ENCODE measurements around the gene AHSP. TPM values are rescaled to one million over a fixed set of nuclear protein-coding genes. Genes with fewer than 3 reads are reported as not detected.

AHSP gene
- polyA plus RNA-seq, 4 donors: 1.9 TPM; not detected in 3

DNA sequence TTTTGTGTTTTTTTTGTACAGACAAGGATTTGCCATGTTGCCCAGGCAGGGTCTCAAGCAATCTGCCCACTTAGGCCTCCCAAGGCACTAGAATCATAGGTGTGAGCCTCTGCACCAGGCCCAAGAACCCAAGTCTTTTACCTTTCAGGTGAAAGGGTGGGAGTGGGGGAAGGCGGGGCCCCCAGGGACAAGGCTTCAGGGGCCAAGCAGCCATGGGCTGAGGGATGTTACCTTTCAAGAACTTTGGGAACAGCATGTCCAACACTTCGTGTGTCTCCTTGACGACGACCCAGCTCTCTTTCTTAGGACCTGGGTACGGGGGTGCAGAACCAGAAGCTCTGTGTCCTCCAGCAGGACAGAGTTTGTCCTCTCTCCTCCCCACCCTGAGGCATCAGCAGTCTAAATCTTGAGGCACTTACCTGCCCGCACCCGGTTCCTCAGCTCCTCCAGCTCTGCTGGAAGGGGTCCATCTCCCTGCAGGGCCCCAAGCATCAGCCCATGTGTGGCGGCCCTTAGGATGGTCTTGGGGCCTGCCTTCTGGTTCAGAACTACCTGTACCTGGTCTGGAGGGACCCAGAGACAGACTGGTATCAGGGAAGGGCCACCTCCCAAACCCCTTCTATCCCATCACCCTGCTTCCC is 35.8 kb upstream of the AHSP start:
- H3K36me3 ChIP-seq (ENCODE audit: control insufficient read depth in 3 of 3, insufficient read depth in 2 of 3, low read depth in 1 of 3, low read length in 3 of 3): peaks cover 6 to 66% (median 8%) of the 10 kb centered on the region in 3 donors
- no peak for DNase-seq

DNA sequence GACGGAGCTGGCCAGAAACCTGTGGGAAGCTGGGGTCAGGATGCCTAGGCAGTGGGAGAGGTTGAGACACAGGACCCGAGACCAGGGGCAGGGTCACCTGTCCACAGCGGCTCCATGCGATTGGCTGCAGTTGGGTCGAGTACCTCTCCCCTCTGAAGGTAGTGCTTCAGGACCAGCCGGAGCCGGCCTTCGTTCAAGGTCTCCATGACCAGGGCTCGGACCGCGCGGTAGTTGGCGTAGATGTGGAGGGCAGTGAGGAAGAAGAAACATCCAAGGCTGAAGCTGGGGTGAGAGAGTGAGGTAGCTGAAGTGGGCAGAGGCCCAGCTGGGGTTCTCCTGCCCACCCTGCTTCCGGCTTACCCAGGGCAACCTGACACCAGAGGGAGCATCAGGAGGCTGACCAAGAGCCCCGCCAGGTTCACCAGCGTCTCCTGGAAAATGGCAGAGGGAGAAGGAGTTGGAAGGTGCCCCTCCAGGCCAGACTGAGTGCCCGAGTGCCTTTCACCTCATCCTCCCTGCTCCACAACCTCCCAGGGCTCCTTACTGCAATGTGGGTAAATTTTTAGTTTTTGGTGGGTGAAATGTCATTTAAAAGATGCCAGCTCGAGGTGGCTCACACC is 34.1 kb upstream of the AHSP start:
- WGBS, 3 donors: 93 to 95% (median 94%) methylated on average over 16 to 18 of the region's 18 CpGs

More for the DNA sequence above, 35.8 kb upstream of the AHSP start:
- no peaks in the 10 kb centered on the region for H3K27me3 ChIP-seq (ENCODE audit: control insufficient read depth in 3 of 3, insufficient read depth in 3 of 3, low read length in 3 of 3)
- peaks cover 0 to 3% (median 2%) of the 10 kb centered on the region in 3 donors for H3K4me1 ChIP-seq (ENCODE audit: control insufficient read depth in 3 of 3, insufficient read depth in 2 of 3, low read depth in 1 of 3, low read length in 2 of 3)
- H3K9me3 ChIP-seq (ENCODE audit: control insufficient read depth in 2 of 2, insufficient read depth in 1 of 2, low read depth in 1 of 2, low read length in 1 of 2): no peaks in the 10 kb centered on the region
- WGBS, 3 donors: 92 to 96% (median 95%) methylated on average over 8 of the region's 8 CpGs
- no peak overlapping the region for H3K27ac ChIP-seq (ENCODE audit: low read depth in 1 of 3, low read length in 2 of 3)
- no peak for FAIRE-seq
- no peak overlapping the region for H3K4me3 ChIP-seq (ENCODE audit: low read depth in 1 of 3, low read length in 3 of 3)

DNA sequence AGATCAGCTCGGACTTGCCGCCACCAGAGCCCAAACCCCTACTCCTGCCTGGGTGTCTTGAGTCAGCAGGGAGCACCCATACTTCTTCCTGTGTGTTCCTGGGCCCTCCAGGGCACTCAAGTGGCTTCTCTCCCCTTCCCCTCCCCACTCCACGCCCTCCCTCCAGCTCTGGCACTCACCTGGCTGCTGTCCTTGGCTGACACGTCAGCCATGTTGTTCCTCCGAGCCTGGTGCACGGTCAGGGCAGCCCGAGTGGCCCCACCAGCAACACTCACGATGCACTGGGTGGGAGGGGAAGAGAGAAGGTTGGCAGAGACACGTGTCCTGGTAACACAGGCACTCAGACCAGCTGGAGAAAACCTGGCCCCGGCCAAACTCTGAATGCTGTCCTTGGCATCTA is 31.0 kb upstream of the AHSP start:
- H3K4me1 ChIP-seq (ENCODE audit: control insufficient read depth in 3 of 3, insufficient read depth in 2 of 3, low read depth in 1 of 3, low read length in 2 of 3): no peaks in the 10 kb centered on the region
- H3K27me3 ChIP-seq (ENCODE audit: control insufficient read depth in 3 of 3, insufficient read depth in 3 of 3, low read length in 3 of 3): no peaks in the 10 kb centered on the region
- DNase-seq (no peak), FAIRE-seq (no peak)
- no peak overlapping the region for H3K4me3 ChIP-seq (ENCODE audit: low read depth in 1 of 3, low read length in 3 of 3)
- no peak overlapping the region for H3K27ac ChIP-seq (ENCODE audit: low read depth in 1 of 3, low read length in 2 of 3)
- peaks cover 10 to 81% (median 18%) of the 10 kb centered on the region in 3 donors for H3K36me3 ChIP-seq (ENCODE audit: control insufficient read depth in 3 of 3, insufficient read depth in 2 of 3, low read depth in 1 of 3, low read length in 3 of 3)
- 78 to 92% (median 91%) methylated on average over 10 of the region's 10 CpGs for WGBS, 3 donors
- no peaks in the 10 kb centered on the region for H3K9me3 ChIP-seq (ENCODE audit: control insufficient read depth in 2 of 2, insufficient read depth in 1 of 2, low read depth in 1 of 2, low read length in 1 of 2)

More for the DNA sequence above, 34.1 kb upstream of the AHSP start:
- Histone ChIP-seq H3K36me3 (ENCODE audit: control insufficient read depth in 3 of 3, insufficient read depth in 2 of 3, low read depth in 1 of 3, low read length in 3 of 3) (peaks cover 6 to 83% (median 12%) of the 10 kb centered on the region in 3 donors), H3K27me3 (ENCODE audit: control insufficient read depth in 3 of 3, insufficient read depth in 3 of 3, low read length in 3 of 3) (no peaks in the 10 kb centered on the region), H3K27ac (ENCODE audit: low read depth in 1 of 3, low read length in 2 of 3) (no peak overlapping the region), H3K4me3 (ENCODE audit: low read depth in 1 of 3, low read length in 3 of 3) (no peak overlapping the region), H3K9me3 (ENCODE audit: control insufficient read depth in 2 of 2, insufficient read depth in 1 of 2, low read depth in 1 of 2, low read length in 1 of 2) (no peaks in the 10 kb centered on the region), H3K4me1 (ENCODE audit: control insufficient read depth in 3 of 3, insufficient read depth in 2 of 3, low read depth in 1 of 3, low read length in 2 of 3) (no peaks in the 10 kb centered on the region)
- DNase-seq (no peak), FAIRE-seq (no peak)

DNA sequence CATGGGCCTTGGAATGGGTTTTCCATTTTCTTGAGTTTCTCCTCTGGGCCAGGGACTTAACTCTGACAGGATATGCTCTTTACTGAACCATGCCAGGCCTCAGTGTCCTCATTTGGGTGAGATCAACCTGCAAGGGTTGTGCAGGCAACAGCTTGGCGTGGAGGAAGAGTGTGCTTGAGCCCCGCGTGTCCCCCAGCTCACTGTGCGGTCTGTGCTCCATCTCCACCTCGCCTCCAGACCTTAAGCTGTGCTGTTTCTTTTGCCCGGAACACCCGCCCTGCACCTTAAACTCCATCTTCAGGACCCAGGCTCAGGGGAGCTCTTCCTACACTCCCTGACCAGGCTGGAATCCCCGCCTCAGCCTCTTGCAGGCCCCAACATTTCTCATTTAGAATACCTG is 29.2 kb upstream of the AHSP start:
- Histone ChIP-seq H3K9me3 (ENCODE audit: control insufficient read depth in 2 of 2, insufficient read depth in 1 of 2, low read depth in 1 of 2, low read length in 1 of 2) (no peaks in the 10 kb centered on the region), H3K27ac (ENCODE audit: low read depth in 1 of 3, low read length in 2 of 3) (no peak overlapping the region), H3K36me3 (ENCODE audit: control insufficient read depth in 3 of 3, insufficient read depth in 2 of 3, low read depth in 1 of 3, low read length in 3 of 3) (peaks cover 10 to 63% (median 12%) of the 10 kb centered on the region in 3 donors), H3K27me3 (ENCODE audit: control insufficient read depth in 3 of 3, insufficient read depth in 3 of 3, low read length in 3 of 3) (no peaks in the 10 kb centered on the region), H3K4me1 (ENCODE audit: control insufficient read depth in 3 of 3, insufficient read depth in 2 of 3, low read depth in 1 of 3, low read length in 2 of 3) (no peaks in the 10 kb centered on the region), H3K4me3 (ENCODE audit: low read depth in 1 of 3, low read length in 3 of 3) (no peak overlapping the region)
- no peak for FAIRE-seq
- DNase-seq: no peak
- WGBS, 3 donors: 98 to 99% (median 99%) methylated on average over 8 of the region's 8 CpGs

DNA sequence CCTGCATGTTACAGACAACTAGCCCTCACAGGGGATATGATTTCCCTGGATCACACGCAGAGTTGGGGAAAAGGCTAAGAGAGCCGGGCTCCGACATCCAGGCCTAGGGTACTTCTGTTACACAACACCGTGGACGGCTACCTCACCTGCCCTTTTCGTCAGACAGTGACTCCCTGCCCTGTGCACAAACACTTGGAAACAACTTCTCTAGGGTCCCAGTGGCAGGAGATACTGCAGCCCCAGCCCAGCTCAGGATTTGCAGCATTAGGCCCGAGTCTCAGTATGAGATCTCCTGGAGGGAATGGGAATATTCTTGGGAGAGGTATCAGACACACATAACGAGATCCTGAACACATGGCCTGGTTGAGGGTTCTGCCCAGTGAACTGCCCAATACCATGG is 27.8 kb upstream of the AHSP start:
- H3K27ac ChIP-seq (ENCODE audit: low read depth in 1 of 3, low read length in 2 of 3): no peak overlapping the region
- DNase-seq (no peak), FAIRE-seq (no peak)
- WGBS, 3 donors: 94 to 96% (median 95%) methylated on average over 8 of the region's 8 CpGs
- no peaks in the 10 kb centered on the region for H3K4me1 ChIP-seq (ENCODE audit: control insufficient read depth in 3 of 3, insufficient read depth in 2 of 3, low read depth in 1 of 3, low read length in 2 of 3)
- H3K27me3 ChIP-seq (ENCODE audit: control insufficient read depth in 3 of 3, insufficient read depth in 3 of 3, low read length in 3 of 3): no peaks in the 10 kb centered on the region
- peaks cover 10 to 53% (median 10%) of the 10 kb centered on the region in 3 donors for H3K36me3 ChIP-seq (ENCODE audit: control insufficient read depth in 3 of 3, insufficient read depth in 2 of 3, low read depth in 1 of 3, low read length in 3 of 3)
- H3K4me3 ChIP-seq (ENCODE audit: low read depth in 1 of 3, low read length in 3 of 3): no peak overlapping the region
- H3K9me3 ChIP-seq (ENCODE audit: control insufficient read depth in 2 of 2, insufficient read depth in 1 of 2, low read depth in 1 of 2, low read length in 1 of 2): no peaks in the 10 kb centered on the region

DNA sequence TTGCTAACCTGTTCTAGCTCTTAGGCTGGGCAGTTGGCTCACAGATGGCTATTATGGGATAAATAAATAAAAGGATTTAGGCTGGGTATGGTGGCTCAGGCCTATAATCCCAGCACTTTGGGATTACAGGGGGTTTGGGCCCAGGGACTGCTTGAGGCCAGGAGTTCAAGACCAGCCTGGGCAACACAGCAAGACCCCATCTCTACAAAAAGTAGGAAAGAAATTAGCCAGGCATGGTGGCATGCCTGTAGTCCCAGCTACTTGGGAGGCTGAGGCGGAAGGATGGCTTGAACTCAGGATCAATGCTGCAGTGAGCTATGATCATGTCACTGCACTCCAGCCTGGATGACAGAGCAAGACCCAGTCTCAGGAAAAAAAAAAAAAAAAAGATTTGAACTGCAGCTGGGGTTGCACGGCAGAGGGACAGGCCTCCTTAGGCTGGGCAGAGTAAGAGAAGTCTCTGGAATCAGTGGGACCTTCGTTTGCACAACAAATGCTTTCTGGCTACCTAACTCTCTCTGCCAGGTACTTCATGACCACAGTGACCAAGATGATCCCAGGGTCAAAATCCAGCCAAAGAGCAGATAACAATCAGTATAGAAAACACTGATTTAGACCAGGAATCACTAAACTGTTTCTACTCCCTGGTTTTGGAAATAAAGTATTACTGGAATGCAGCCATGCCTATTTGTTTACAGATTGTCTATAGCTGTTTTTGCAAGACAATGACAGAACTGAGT is 26.3 kb upstream of the AHSP start:
- H3K4me1 ChIP-seq (ENCODE audit: control insufficient read depth in 3 of 3, insufficient read depth in 2 of 3, low read depth in 1 of 3, low read length in 2 of 3): no peaks in the 10 kb centered on the region
- H3K27ac ChIP-seq (ENCODE audit: low read depth in 1 of 3, low read length in 2 of 3): no peak overlapping the region
- DNase-seq (no peak), FAIRE-seq (no peak)
- H3K36me3 ChIP-seq (ENCODE audit: control insufficient read depth in 3 of 3, insufficient read depth in 2 of 3, low read depth in 1 of 3, low read length in 3 of 3): peaks cover 4 to 41% (median 10%) of the 10 kb centered on the region in 3 donors
- no peaks in the 10 kb centered on the region for H3K9me3 ChIP-seq (ENCODE audit: control insufficient read depth in 2 of 2, insufficient read depth in 1 of 2, low read depth in 1 of 2, low read length in 1 of 2)
- WGBS, 3 donors: 64 to 69% (median 66%) methylated on average over 3 of the region's 3 CpGs
- no peak overlapping the region for H3K4me3 ChIP-seq (ENCODE audit: low read depth in 1 of 3, low read length in 3 of 3)
- no peaks in the 10 kb centered on the region for H3K27me3 ChIP-seq (ENCODE audit: control insufficient read depth in 3 of 3, insufficient read depth in 3 of 3, low read length in 3 of 3)

DNA sequence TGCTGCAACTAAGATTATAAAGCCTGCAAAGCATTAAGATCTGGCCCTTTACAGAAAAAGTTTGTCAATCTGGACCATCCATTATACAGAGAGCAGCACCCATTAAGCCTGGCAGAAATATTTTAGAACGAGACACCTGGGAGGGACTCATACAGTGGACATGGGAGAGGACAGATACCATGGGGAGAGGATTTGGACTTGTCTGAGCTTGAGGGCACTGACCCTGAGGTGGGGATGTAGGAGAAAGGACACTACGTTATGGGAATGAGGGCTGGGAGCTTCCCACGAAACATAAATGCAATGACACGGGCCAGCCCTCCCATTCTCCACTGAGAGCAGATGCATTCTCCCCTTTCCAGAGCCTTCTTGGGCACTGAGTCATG is 25.7 kb upstream of the AHSP start:
- Histone ChIP-seq H3K4me1 (ENCODE audit: control insufficient read depth in 3 of 3, insufficient read depth in 2 of 3, low read depth in 1 of 3, low read length in 2 of 3) (peaks cover 2 to 6% (median 5%) of the 10 kb centered on the region in 3 donors), H3K27me3 (ENCODE audit: control insufficient read depth in 3 of 3, insufficient read depth in 3 of 3, low read length in 3 of 3) (no peaks in the 10 kb centered on the region), H3K36me3 (ENCODE audit: control insufficient read depth in 3 of 3, insufficient read depth in 2 of 3, low read depth in 1 of 3, low read length in 3 of 3) (peaks cover 4 to 35% (median 10%) of the 10 kb centered on the region in 3 donors), H3K4me3 (ENCODE audit: low read depth in 1 of 3, low read length in 3 of 3) (no peak overlapping the region), H3K27ac (ENCODE audit: low read depth in 1 of 3, low read length in 2 of 3) (no peak overlapping the region), H3K9me3 (ENCODE audit: control insufficient read depth in 2 of 2, insufficient read depth in 1 of 2, low read depth in 1 of 2, low read length in 1 of 2) (no peaks in the 10 kb centered on the region)
- FAIRE-seq (no peak), DNase-seq (no peak)
- WGBS, 3 donors: 77 to 84% (median 82%) methylated on average over 4 of the region's 4 CpGs

DNA sequence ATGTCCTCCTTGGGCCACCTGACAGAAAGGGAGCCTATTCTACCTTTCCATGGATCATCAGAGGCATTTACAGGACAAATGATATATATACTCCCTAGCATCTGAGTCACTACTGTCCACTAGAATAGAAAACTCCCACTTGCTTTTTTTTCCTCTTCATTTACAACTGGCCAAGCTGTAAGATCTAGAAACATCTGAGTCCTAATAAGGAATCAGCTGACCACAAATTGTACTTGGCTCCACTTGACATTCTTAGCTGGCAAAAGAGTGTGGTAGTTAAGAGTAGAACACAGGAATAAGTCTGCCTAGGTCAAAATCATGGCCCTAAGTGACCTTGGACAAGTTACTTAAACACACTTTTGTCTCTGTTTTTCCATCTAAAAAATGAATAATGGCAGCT is 24.7 kb upstream of the AHSP start:
- Histone ChIP-seq H3K4me3 (ENCODE audit: low read depth in 1 of 3, low read length in 3 of 3) (no peak overlapping the region), H3K36me3 (ENCODE audit: control insufficient read depth in 3 of 3, insufficient read depth in 2 of 3, low read depth in 1 of 3, low read length in 3 of 3) (peaks cover 4 to 25% (median 10%) of the 10 kb centered on the region in 3 donors), H3K4me1 (ENCODE audit: control insufficient read depth in 3 of 3, insufficient read depth in 2 of 3, low read depth in 1 of 3, low read length in 2 of 3) (peaks cover 7 to 9% (median 8%) of the 10 kb centered on the region in 3 donors), H3K27ac (ENCODE audit: low read depth in 1 of 3, low read length in 2 of 3) (no peak overlapping the region), H3K27me3 (ENCODE audit: control insufficient read depth in 3 of 3, insufficient read depth in 3 of 3, low read length in 3 of 3) (no peaks in the 10 kb centered on the region), H3K9me3 (ENCODE audit: control insufficient read depth in 2 of 2, insufficient read depth in 1 of 2, low read depth in 1 of 2, low read length in 1 of 2) (no peaks in the 10 kb centered on the region)
- FAIRE-seq: no peak
- no peak for DNase-seq
